Body of pancreas (tissue), 4 donors: ENCODE measurements around the gene C2CD4A. TPM values are rescaled to one million over a fixed set of nuclear protein-coding genes. Genes with fewer than 3 reads are reported as not detected.

Experiments
- ATAC-seq: fragments of 150-250 bp; one replicate; pipeline ENCODE4 v1.9.1; 2016
- DNase-seq, 4 donors: peaks; one replicate each; pipeline ENCODE4 v3.0.0-alpha.2; 2019
- H3K27ac ChIP-seq, 4 donors: fragments of 200-600 bp; sonication (generic); 1 replicate in 3 of 4; 2 replicates in 1 of 4; pipeline versions ENCODE4 v1.5.1 to v1.6.1; 2016 to 2019; ENCODE audit warnings: mild to moderate bottlenecking in 1 of 4, mixed read lengths in 1 of 4, moderate library complexity in 1 of 4
- H3K27me3 ChIP-seq, 2 donors: fragments of 200-600 bp; sonication (generic); one replicate each; pipeline ENCODE4 v1.6.0; 2016; ENCODE audit warnings: mild to moderate bottlenecking in 1 of 2
- H3K36me3 ChIP-seq, 2 donors: fragments of 200-600 bp; sonication (generic); replicated peaks in 1 of 2; 2 replicates each; pipeline ENCODE4 v1.5.1; 2016; ENCODE audit warnings: low read depth in 2 of 2; ENCODE audit not compliant: insufficient read depth in 1 of 2
- H3K4me1 ChIP-seq: fragments of 200-600 bp; sonication (generic); one replicate; pipeline ENCODE4 v1.6.0; 2016
- H3K4me3 ChIP-seq, 2 donors: fragments of 200-600 bp; sonication (generic); 1 replicate in 1 of 2; 2 replicates in 1 of 2; pipeline ENCODE4 v1.5.1; 2016 to 2019
- H3K9me3 ChIP-seq, 3 donors: fragments of 200-600 bp; sonication (generic); 1 replicate in 2 of 3; 2 replicates in 1 of 3; pipeline ENCODE4 v1.5.1; 2016
- POLR2A ChIP-seq, 3 donors: fragments of 450-650 bp; IDR thresholded peaks; one replicate each; pipeline ENCODE4 v1.6.1; 2016; ENCODE audit warnings: antibody characterized with exemption in 3 of 3, mild to moderate bottlenecking in 2 of 3
- WGBS, 2 donors: methylation state at CpG; one replicate each; pipeline ENCODE4 v1.1.5; 2017; 5-methylcytosine and 5-hydroxymethylcytosine counted together
- intact Hi-C: fragments of 100-400 bp; cut with DNase I; formaldehyde crosslinking; loops from one replicate; pipeline ENCODE4 v1.15.1; 2023
- total RNA-seq, 2 donors: library from RNA; depleted of rRNA; stranded (reverse); fragments of >200 nt; gene quantifications; one replicate each; pipeline ENCODE4 v1.1.0, GENCODE V29; 2016
- TF ChIP-seq, protein P1 (sequence below), 7 experiments: fragments of 450-650 bp in 4 of 7; fragments of 200-600 bp in 3 of 7; sonication (generic) in 3 of 7; IDR thresholded peaks; one replicate each; pipeline ENCODE4 v1.5.1; 2016 to 2019; ENCODE audit warnings: antibody characterized with exemption in 7 of 7

The C2CD4A gene
- total RNA-seq, 2 donors from 2014 or later: 1.6 to 2.1 TPM

- 11 to 26% methylated on average over 2 of the region's 2 CpGs for WGBS, 2 donors
- TF ChIP-seq, protein P1, sequence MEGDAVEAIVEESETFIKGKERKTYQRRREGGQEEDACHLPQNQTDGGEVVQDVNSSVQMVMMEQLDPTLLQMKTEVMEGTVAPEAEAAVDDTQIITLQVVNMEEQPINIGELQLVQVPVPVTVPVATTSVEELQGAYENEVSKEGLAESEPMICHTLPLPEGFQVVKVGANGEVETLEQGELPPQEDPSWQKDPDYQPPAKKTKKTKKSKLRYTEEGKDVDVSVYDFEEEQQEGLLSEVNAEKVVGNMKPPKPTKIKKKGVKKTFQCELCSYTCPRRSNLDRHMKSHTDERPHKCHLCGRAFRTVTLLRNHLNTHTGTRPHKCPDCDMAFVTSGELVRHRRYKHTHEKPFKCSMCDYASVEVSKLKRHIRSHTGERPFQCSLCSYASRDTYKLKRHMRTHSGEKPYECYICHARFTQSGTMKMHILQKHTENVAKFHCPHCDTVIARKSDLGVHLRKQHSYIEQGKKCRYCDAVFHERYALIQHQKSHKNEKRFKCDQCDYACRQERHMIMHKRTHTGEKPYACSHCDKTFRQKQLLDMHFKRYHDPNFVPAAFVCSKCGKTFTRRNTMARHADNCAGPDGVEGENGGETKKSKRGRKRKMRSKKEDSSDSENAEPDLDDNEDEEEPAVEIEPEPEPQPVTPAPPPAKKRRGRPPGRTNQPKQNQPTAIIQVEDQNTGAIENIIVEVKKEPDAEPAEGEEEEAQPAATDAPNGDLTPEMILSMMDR (IDR thresholded peaks at IDR 0.05): no peak
- no peak for TF ChIP-seq POLR2A (IDR thresholded peaks at IDR 0.05)
- Histone ChIP-seq H3K4me3 (no peak overlapping the region), H3K36me3 (no peaks in the 10 kb centered on the region), H3K27ac (peak overlapping the region in 1 of 4 donors; percentile 8), H3K27me3 (no peaks in the 10 kb centered on the region), H3K4me1 (peaks cover 37% of the 10 kb centered on the region), H3K9me3 (no peaks in the 10 kb centered on the region)
- no peak for DNase-seq
- ATAC-seq: no peak
- intact Hi-C loops: no loop called here
Measured at GRCh38 chr15:62107571-62108121, 40.9 kb downstream of the C2CD4A start.

GRCh38 chr15:62108411-62108810 lies 41.6 kb downstream of the C2CD4A start:
- Histone ChIP-seq H3K27ac (no peak overlapping the region), H3K4me1 (peaks cover 45% of the 10 kb centered on the region), H3K27me3 (no peaks in the 10 kb centered on the region), H3K36me3 (no peaks in the 10 kb centered on the region), H3K9me3 (no peaks in the 10 kb centered on the region), H3K4me3 (no peak overlapping the region)
- no peak for TF ChIP-seq POLR2A (IDR thresholded peaks at IDR 0.05)
- TF ChIP-seq, protein P1 (IDR thresholded peaks at IDR 0.05): no peak
- ATAC-seq (no peak), DNase-seq (no peak)
- intact Hi-C loops: no loop called here
- WGBS, 2 donors: 53 to 75% methylated on average over 2 of the region's 2 CpGs

DNA sequence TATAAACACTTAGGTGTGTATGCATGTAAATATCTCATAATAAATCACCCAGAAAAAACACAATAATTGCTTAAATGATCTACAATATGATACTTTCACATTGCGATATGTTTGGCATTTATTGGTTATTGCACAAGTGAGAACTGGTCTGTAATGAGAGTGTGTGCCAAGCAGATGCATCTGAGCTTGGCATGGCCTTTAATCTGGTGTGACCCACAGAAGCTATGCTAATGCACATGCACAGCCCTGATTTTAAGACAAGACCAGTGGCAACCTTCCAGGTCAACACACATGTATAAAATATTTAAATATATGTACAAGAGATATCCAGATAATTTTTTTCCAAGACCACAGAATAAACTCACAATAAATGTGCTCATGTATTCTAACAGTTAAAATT lies 42.7 kb downstream of the C2CD4A start:
- TF ChIP-seq, protein P1 (IDR thresholded peaks at IDR 0.05): no peak
- TF ChIP-seq POLR2A (IDR thresholded peaks at IDR 0.05): no peak
- Histone ChIP-seq H3K27me3 (no peaks in the 10 kb centered on the region), H3K36me3 (no peaks in the 10 kb centered on the region), H3K4me1 (peaks cover 55% of the 10 kb centered on the region), H3K4me3 (no peak overlapping the region), H3K9me3 (no peaks in the 10 kb centered on the region), H3K27ac (peak overlapping the region in 2 of 4 donors; percentile 41 to 82)
- 54 to 68% methylated on average over 1 of the region's 1 CpG for WGBS, 2 donors
- DNase-seq (no peak), ATAC-seq (no peak)
- intact Hi-C loops: no loop called here

- Histone ChIP-seq H3K9me3 (no peaks in the 10 kb centered on the region), H3K27me3 (no peaks in the 10 kb centered on the region), H3K27ac (peak overlapping the region; percentile 41 to 82 (median 70)), H3K4me1 (peaks cover 57% of the 10 kb centered on the region), H3K4me3 (no peak overlapping the region), H3K36me3 (no peaks in the 10 kb centered on the region)
- intact Hi-C loops: no loop called here
- DNase-seq (peak; percentile 48 to 62 (median 58)), ATAC-seq (peak; percentile 18)
- WGBS, 2 donors: 44 to 47% methylated on average over 6 of the region's 6 CpGs
- TF ChIP-seq, protein P1 (IDR thresholded peaks at IDR 0.05): no peak
- no peak for TF ChIP-seq POLR2A (IDR thresholded peaks at IDR 0.05)
Measured at GRCh38 chr15:62109982-62110851, 43.4 kb downstream of the C2CD4A start.
